K562 (cell line): ENCODE data around the gene TRDMT1. TPM values are rescaled to one million over a fixed set of nuclear protein-coding genes. Genes with fewer than 3 reads are reported as not detected.

Source experiments
- CEBPB ChIP-seq: fragments of 450-650 bp; IDR thresholded peaks from 2 replicates; pipeline ENCODE4 v1.6.1; 2016; ENCODE audit warnings: missing genetic modification characterization, missing compliant biosample characterization
- HDAC1 ChIP-seq, 2 experiments: fragments of 450-650 bp; IDR thresholded peaks; 2 replicates each; pipeline ENCODE4 v1.6.1; 2016 to 2017; ENCODE audit warnings: inconsistent platforms in 1 of 2, mild to moderate bottlenecking in 1 of 2, moderate library complexity in 1 of 2
- HDAC3 ChIP-seq: fragments of 450-650 bp; IDR thresholded peaks from 2 replicates; pipeline ENCODE4 v1.6.1; 2018; ENCODE audit warnings: borderline replicate concordance, mild to moderate bottlenecking, moderate library complexity; ENCODE audit not compliant: partially characterized antibody
- HEY1 ChIP-seq: fragments of 250-450 bp; sonication (Bioruptor Pico); IDR thresholded peaks from 2 replicates; pipeline ENCODE4 v1.5.0; 2020; ENCODE audit warnings: mild to moderate bottlenecking, moderate library complexity, borderline replicate concordance
- L3MBTL2 ChIP-seq: fragments of 450-650 bp; IDR thresholded peaks from 2 replicates; pipeline ENCODE4 v1.6.1; 2016; ENCODE audit warnings: mild to moderate bottlenecking, moderate library complexity
- NR3C1 ChIP-seq: sonication (generic); formaldehyde crosslinking; IDR thresholded peaks from 2 replicates; pipeline ENCODE4 v1.8.1; 2022; ENCODE audit warnings: missing genetic modification reagents
- POU5F1 ChIP-seq: fragments of 150-350 bp; IDR thresholded peaks from 2 replicates; pipeline ENCODE4 v1.6.1; 2014; ENCODE audit warnings: borderline replicate concordance, low read length, low read depth, mild to moderate bottlenecking; ENCODE audit not compliant: partially characterized antibody
- XRCC3 ChIP-seq: fragments of 450-650 bp; IDR thresholded peaks from 2 replicates; pipeline ENCODE4 v1.6.1; 2017; ENCODE audit warnings: mild to moderate bottlenecking, moderate library complexity
- YY1 ChIP-seq, 3 experiments: IDR thresholded peaks; 2 replicates each; pipeline ENCODE4 v1.6.1; 2011; ENCODE audit warnings: low read length in 2 of 3, mild to moderate bottlenecking in 2 of 3, moderate library complexity in 2 of 3, borderline replicate concordance in 1 of 3, control low read depth in 1 of 3, low read depth in 1 of 3; ENCODE audit not compliant: insufficient read depth in 3 of 3, insufficient replicate concordance in 2 of 3, control insufficient read depth in 1 of 3, insufficient read length in 1 of 3; ENCODE audit errors: extremely low read depth in 1 of 3
- ZBTB1 ChIP-seq: sonication (generic); formaldehyde crosslinking; IDR thresholded peaks from 2 replicates; pipeline ENCODE4 v1.8.1; 2023; ENCODE audit warnings: missing genetic modification reagents, low read depth, mild to moderate bottlenecking, borderline replicate concordance
- ZNF134 ChIP-seq: fragments of 250-450 bp; sonication (Bioruptor Pico); conservative IDR thresholded peaks from 2 replicates; pipeline ENCODE4 v1.4.0; 2020
- ZNF408 ChIP-seq: fragments of 250-450 bp; sonication (Bioruptor Pico); IDR thresholded peaks from 2 replicates; pipeline ENCODE4 v1.4.0; 2020; ENCODE audit warnings: low read depth, mild to moderate bottlenecking, moderate library complexity
- polyA plus RNA-seq, 8 experiments: library from polyadenylated mRNA; depleted of rRNA in 4 of 8; stranded (reverse) in 5 of 8; unstranded in 3 of 8; fragments of >200 nt; fragmentation: Nextera tagmentation in 2 of 8; fragmentation: Illumina TruSeq in 1 of 8; extraction: Ambion mirVana in 2 of 8; extraction: Trizol in 1 of 8; gene quantifications; 2 replicates each; pipeline versions ENCODE4 v1.2.1 to v1.2.3, GENCODE V29; 2011 to 2014; ENCODE audit warnings: inconsistent platforms in 1 of 8, missing spikeins in 1 of 8
- total RNA-seq, 7 experiments: library from RNA; depleted of rRNA in 6 of 7; stranded (reverse); fragments of >200 nt in 6 of 7; fragmentation: Illumina TruSeq in 2 of 7; extraction: Trizol in 2 of 7; gene quantifications; 2 replicates each; pipeline versions ENCODE4 v1.2.1 to v1.2.3, GENCODE V29; 2011 to 2021; ENCODE audit warnings: low replicate concordance in 1 of 7
- TF ChIP-seq, protein P1 (sequence below): fragments of 450-650 bp; formaldehyde crosslinking; IDR thresholded peaks from 2 replicates; pipeline ENCODE4 v1.4.0; 2022; ENCODE audit warnings: missing genetic modification characterization
- TF ChIP-seq, protein P2 (sequence below): IDR thresholded peaks from 2 replicates; pipeline ENCODE4 v1.6.1; 2011; ENCODE audit not compliant: insufficient read length; ENCODE audit errors: extremely low read depth
- TF ChIP-seq, protein P3 (sequence below): fragments of 250-450 bp; sonication (Bioruptor Pico); IDR thresholded peaks from 2 replicates; pipeline ENCODE4 v1.4.0; 2020; ENCODE audit warnings: mild to moderate bottlenecking, moderate library complexity
- TF ChIP-seq, protein P4 (sequence below): sonication (generic); formaldehyde crosslinking; IDR thresholded peaks from 2 replicates; pipeline ENCODE4 v1.8.0; 2023; ENCODE audit warnings: missing genetic modification reagents, mild to moderate bottlenecking, borderline replicate concordance

The TRDMT1 gene
- total and polyA plus RNA-seq, 9 of the 15 experiments (the other 6 are each of a cell fraction or from before 2014, with no cell fraction given), result 5.4 to 12.6 (median 9.3) TPM

DNA sequence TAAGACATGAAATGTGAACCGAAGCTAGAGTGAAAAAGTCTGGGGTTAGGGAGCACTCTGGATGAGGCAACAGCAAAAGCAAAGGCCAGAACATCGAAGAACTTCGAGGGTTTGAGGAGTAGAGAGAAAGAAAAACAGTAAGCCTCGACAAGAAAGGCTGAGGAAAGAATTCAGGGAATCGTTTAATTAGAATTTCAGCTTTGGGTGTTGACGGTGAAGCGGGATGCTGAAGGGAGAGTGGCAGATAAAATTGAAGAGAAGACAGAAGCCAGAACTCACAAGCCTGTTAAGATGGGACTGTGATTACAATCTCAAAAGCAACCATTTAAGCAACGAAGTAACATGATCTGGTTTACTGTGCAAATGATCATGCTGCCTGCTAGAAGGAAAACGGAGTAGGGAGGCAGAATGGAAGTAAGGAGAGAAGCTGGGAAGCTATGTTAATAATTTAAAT lies 2.1 kb downstream of the TRDMT1 start (continued):
- TF ChIP-seq YY1 (IDR thresholded peaks at IDR 0.05; ENCODE audit: borderline replicate concordance in 1 of 3, control insufficient read depth in 1 of 3, extremely low read depth in 1 of 3, insufficient read depth in 3 of 3, insufficient read length in 1 of 3, insufficient replicate concordance in 2 of 3, low read depth in 1 of 3, low read length in 2 of 3), result no peak
- no peak for TF ChIP-seq NR3C1 (CRISPR knock-in tag)
- TF ChIP-seq, protein P1, sequence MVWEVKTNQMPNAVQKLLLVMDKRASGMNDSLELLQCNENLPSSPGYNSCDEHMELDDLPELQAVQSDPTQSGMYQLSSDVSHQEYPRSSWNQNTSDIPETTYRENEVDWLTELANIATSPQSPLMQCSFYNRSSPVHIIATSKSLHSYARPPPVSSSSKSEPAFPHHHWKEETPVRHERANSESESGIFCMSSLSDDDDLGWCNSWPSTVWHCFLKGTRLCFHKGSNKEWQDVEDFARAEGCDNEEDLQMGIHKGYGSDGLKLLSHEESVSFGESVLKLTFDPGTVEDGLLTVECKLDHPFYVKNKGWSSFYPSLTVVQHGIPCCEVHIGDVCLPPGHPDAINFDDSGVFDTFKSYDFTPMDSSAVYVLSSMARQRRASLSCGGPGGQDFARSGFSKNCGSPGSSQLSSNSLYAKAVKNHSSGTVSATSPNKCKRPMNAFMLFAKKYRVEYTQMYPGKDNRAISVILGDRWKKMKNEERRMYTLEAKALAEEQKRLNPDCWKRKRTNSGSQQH (CRISPR knock-in tag), result no peak
- TF ChIP-seq HEY1 (CRISPR knock-in tag), result no peak
- TF ChIP-seq L3MBTL2, result peak; percentile 85
- TF ChIP-seq HDAC1 (IDR thresholded peaks at IDR 0.05), result no peak; a peak in 1 of 4 replicates
- TF ChIP-seq, protein P2, sequence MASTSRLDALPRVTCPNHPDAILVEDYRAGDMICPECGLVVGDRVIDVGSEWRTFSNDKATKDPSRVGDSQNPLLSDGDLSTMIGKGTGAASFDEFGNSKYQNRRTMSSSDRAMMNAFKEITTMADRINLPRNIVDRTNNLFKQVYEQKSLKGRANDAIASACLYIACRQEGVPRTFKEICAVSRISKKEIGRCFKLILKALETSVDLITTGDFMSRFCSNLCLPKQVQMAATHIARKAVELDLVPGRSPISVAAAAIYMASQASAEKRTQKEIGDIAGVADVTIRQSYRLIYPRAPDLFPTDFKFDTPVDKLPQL, result no peak
- TF ChIP-seq, protein P3, sequence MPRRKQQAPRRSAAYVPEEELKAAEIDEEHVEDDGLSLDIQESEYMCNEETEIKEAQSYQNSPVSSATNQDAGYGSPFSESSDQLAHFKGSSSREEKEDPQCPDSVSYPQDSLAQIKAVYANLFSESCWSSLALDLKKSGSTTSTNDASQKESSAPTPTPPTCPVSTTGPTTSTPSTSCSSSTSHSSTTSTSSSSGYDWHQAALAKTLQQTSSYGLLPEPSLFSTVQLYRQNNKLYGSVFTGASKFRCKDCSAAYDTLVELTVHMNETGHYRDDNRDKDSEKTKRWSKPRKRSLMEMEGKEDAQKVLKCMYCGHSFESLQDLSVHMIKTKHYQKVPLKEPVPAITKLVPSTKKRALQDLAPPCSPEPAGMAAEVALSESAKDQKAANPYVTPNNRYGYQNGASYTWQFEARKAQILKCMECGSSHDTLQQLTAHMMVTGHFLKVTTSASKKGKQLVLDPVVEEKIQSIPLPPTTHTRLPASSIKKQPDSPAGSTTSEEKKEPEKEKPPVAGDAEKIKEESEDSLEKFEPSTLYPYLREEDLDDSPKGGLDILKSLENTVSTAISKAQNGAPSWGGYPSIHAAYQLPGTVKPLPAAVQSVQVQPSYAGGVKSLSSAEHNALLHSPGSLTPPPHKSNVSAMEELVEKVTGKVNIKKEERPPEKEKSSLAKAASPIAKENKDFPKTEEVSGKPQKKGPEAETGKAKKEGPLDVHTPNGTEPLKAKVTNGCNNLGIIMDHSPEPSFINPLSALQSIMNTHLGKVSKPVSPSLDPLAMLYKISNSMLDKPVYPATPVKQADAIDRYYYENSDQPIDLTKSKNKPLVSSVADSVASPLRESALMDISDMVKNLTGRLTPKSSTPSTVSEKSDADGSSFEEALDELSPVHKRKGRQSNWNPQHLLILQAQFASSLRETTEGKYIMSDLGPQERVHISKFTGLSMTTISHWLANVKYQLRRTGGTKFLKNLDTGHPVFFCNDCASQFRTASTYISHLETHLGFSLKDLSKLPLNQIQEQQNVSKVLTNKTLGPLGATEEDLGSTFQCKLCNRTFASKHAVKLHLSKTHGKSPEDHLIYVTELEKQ (CRISPR knock-in tag), result no peak
- TF ChIP-seq CEBPB, result peak; percentile 86
- TF ChIP-seq XRCC3, result no peak
- no peak for TF ChIP-seq ZNF408
- TF ChIP-seq POU5F1, result no peak
- no peak for TF ChIP-seq HDAC3
- TF ChIP-seq ZNF134 (CRISPR knock-in tag), result no peak
- TF ChIP-seq ZBTB1 (CRISPR knock-in tag), result no peak
- TF ChIP-seq, protein P4, sequence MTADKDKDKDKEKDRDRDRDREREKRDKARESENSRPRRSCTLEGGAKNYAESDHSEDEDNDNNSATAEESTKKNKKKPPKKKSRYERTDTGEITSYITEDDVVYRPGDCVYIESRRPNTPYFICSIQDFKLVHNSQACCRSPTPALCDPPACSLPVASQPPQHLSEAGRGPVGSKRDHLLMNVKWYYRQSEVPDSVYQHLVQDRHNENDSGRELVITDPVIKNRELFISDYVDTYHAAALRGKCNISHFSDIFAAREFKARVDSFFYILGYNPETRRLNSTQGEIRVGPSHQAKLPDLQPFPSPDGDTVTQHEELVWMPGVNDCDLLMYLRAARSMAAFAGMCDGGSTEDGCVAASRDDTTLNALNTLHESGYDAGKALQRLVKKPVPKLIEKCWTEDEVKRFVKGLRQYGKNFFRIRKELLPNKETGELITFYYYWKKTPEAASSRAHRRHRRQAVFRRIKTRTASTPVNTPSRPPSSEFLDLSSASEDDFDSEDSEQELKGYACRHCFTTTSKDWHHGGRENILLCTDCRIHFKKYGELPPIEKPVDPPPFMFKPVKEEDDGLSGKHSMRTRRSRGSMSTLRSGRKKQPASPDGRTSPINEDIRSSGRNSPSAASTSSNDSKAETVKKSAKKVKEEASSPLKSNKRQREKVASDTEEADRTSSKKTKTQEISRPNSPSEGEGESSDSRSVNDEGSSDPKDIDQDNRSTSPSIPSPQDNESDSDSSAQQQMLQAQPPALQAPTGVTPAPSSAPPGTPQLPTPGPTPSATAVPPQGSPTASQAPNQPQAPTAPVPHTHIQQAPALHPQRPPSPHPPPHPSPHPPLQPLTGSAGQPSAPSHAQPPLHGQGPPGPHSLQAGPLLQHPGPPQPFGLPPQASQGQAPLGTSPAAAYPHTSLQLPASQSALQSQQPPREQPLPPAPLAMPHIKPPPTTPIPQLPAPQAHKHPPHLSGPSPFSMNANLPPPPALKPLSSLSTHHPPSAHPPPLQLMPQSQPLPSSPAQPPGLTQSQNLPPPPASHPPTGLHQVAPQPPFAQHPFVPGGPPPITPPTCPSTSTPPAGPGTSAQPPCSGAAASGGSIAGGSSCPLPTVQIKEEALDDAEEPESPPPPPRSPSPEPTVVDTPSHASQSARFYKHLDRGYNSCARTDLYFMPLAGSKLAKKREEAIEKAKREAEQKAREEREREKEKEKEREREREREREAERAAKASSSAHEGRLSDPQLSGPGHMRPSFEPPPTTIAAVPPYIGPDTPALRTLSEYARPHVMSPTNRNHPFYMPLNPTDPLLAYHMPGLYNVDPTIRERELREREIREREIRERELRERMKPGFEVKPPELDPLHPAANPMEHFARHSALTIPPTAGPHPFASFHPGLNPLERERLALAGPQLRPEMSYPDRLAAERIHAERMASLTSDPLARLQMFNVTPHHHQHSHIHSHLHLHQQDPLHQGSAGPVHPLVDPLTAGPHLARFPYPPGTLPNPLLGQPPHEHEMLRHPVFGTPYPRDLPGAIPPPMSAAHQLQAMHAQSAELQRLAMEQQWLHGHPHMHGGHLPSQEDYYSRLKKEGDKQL (CRISPR knock-in tag), result no peak
